Bronchial smooth muscle cell (primary cell): Measurements from ENCODE around the gene COG1. TPM values are rescaled to one million over a fixed set of nuclear protein-coding genes. Genes with fewer than 3 reads are reported as not detected.

Source experiments
- total RNA-seq: library from RNA; depleted of rRNA; stranded (reverse); fragments of >200 nt; gene quantifications from 2 replicates; pipeline ENCODE4 v1.2.1, GENCODE V29; 2014

COG1 gene
- total RNA-seq, result 13.4 and 14.3 TPM in 2 replicates

GRCh38 chr17:73192894-73193701, at the start of gene COG1:
COG1 (plus strand) TSS chr17:73193055; CDS start chr17:73193070, 15 bp downstream.

Other genes with a start within 250 kb of the COG1 start
- gene SLC39A11, start 100.4 kb upstream of the COG1 start, total RNA-seq, result 20.3 and 21.3 TPM in 2 replicates
- gene SSTR2, start 28.0 kb upstream of the COG1 start, total RNA-seq, result under 0.01 TPM in 1 of 2 replicates, not detected in the other
- 0.09 TPM in 1 of 2 replicates, not detected in the other for gene CPSF4L, start 68.8 kb downstream of the COG1 start, total RNA-seq
- gene CDC42EP4, start 118.9 kb downstream of the COG1 start, total RNA-seq, result 29.3 and 46.3 TPM in 2 replicates